K562 (cell line): ENCODE measurements around the gene TK1. TPM values are rescaled to one million over a fixed set of nuclear protein-coding genes. Genes with fewer than 3 reads are reported as not detected.

Experiments
- ATAC-seq: fragments of 200-7000 bp; cut with Tn5 transposase; 3 replicates; pipeline ENCODE4 v1.9.1; 2020; ENCODE audit warnings: moderate library complexity
- BruUV-seq: library from RNA; stranded (reverse); fragments of 400-500 nt; replicated peaks from 2 replicates; lab custom pipeline; 2021; lab: Mats Ljungman, UMichigan
- CTCF ChIA-PET: fragments of 300-600 bp; formaldehyde crosslinking; extraction: SDS; loops from one replicate; lab custom pipeline; 2021; ENCODE audit warnings: low intra/inter-chr PET ratio; lab: Yijun Ruan, JAX
- POLR2A ChIA-PET: fragments of 300-600, 350-650 bp; sonication (Branson Sonifier 250); formaldehyde crosslinking; extraction: SDS; loops from one replicate; lab custom pipeline; 2021; ENCODE audit warnings: antibody characterized with exemption, inconsistent platforms; lab: Yijun Ruan, JAX
- DNase-seq, 4 experiments: peaks; one replicate each; pipeline versions ENCODE4 v3.0.0 to v3.0.0-alpha.2; 2011 to 2018; ENCODE audit warnings: low spot score in 3 of 4, mixed read lengths in 3 of 4; ENCODE audit errors: extremely low read depth in 1 of 4
- FAIRE-seq: peaks from 2 replicates; lab custom pipeline; 2011; peaks lifted over from hg19 to GRCh38; lab: Jason Lieb, UNC
- H2AFZ ChIP-seq: 2 replicates; pipeline ENCODE4 v1.6.0; 2011; ENCODE audit warnings: low read depth, low read length, control low read depth, inconsistent platforms
- H3K27ac ChIP-seq: fragments of 200-600 bp; 3 replicates; pipeline ENCODE4 v1.8.0; 2011; ENCODE audit warnings: low read depth, mild to moderate bottlenecking, control low read depth, inconsistent platforms, low read length, moderate library complexity, mixed read lengths; ENCODE audit errors: extremely low read depth
- H3K27me3 ChIP-seq, 2 experiments: fragments of 300-600 bp in 1 of 2; 2 replicates in 1 of 2; 3 replicates in 1 of 2; pipeline versions ENCODE4 v1.6.0 to v1.8.0; 2011; ENCODE audit warnings: inconsistent platforms in 2 of 2, low read length in 2 of 2, mild to moderate bottlenecking in 1 of 2, mixed read lengths in 1 of 2, moderate library complexity in 1 of 2; ENCODE audit not compliant: control insufficient read depth in 2 of 2, insufficient read depth in 2 of 2
- H3K36me3 ChIP-seq: fragments of 300-600 bp; 3 replicates; pipeline ENCODE4 v1.8.0; 2011; ENCODE audit warnings: mild to moderate bottlenecking, low read length, inconsistent platforms; ENCODE audit not compliant: control insufficient read depth, insufficient read depth
- H3K4me1 ChIP-seq, 2 experiments: fragments of 200-600 bp in 1 of 2; replicated peaks in 1 of 2; 2 replicates in 1 of 2; 3 replicates in 1 of 2; pipeline versions ENCODE4 v1.5.1 to v1.8.0; 2011; ENCODE audit warnings: inconsistent platforms in 2 of 2, low read length in 2 of 2, mild to moderate bottlenecking in 1 of 2, mixed read lengths in 1 of 2, moderate library complexity in 1 of 2; ENCODE audit not compliant: control insufficient read depth in 2 of 2, insufficient read depth in 2 of 2
- H3K4me2 ChIP-seq: 2 replicates; pipeline ENCODE4 v1.6.1; 2011; ENCODE audit warnings: low read length, control low read depth, inconsistent platforms, mixed read lengths; ENCODE audit not compliant: insufficient read depth
- H3K4me3 ChIP-seq: fragments of 200-600 bp; sonication (generic), shearing (Covaris generic); 2 replicates; pipeline ENCODE4 v1.5.1; 2016; ENCODE audit warnings: control low read depth, inconsistent platforms
- H3K79me2 ChIP-seq: fragments of 200-600 bp; 3 replicates; pipeline ENCODE4 v1.8.0; 2011; ENCODE audit warnings: low read length, inconsistent platforms; ENCODE audit not compliant: control insufficient read depth, insufficient read depth
- H3K9ac ChIP-seq, 2 experiments: 2 replicates each; pipeline versions ENCODE4 v1.6.0 to v1.6.1; 2011; ENCODE audit warnings: low read depth in 2 of 2, low read length in 2 of 2, control low read depth in 1 of 2, inconsistent platforms in 1 of 2, mild to moderate bottlenecking in 1 of 2, mixed read lengths in 1 of 2; ENCODE audit not compliant: insufficient read depth in 1 of 2
- H3K9me1 ChIP-seq: one replicate; pipeline ENCODE4 v1.6.0; 2011; ENCODE audit warnings: inconsistent platforms, mild to moderate bottlenecking, low read length, moderate library complexity; ENCODE audit not compliant: control insufficient read depth, insufficient read depth
- H3K9me3 ChIP-seq: replicated peaks from 2 replicates; pipeline ENCODE4 v1.5.1; 2011; ENCODE audit warnings: low read depth, low read length, inconsistent platforms; ENCODE audit not compliant: control insufficient read depth, insufficient read depth
- H4K20me1 ChIP-seq: replicated peaks from 2 replicates; pipeline ENCODE4 v1.6.1; 2011; ENCODE audit warnings: low read length, inconsistent platforms, mixed read lengths; ENCODE audit not compliant: control insufficient read depth, insufficient read depth
- HLTF ChIP-seq: fragments of 450-650 bp; IDR thresholded peaks from 2 replicates; pipeline ENCODE4 v1.6.1; 2016
- HNRNPUL1 ChIP-seq: fragments of 200-400 bp; formaldehyde crosslinking; IDR thresholded peaks from 2 replicates; pipeline ENCODE4 v1.6.1; 2017; ENCODE audit warnings: low read length
- LEF1 ChIP-seq: fragments of 450-650 bp; IDR thresholded peaks from 2 replicates; pipeline ENCODE4 v1.6.1; 2016; ENCODE audit warnings: mild to moderate bottlenecking
- NFIC ChIP-seq: fragments of 450-650 bp; IDR thresholded peaks from 2 replicates; pipeline ENCODE4 v1.6.1; 2017; ENCODE audit warnings: mild to moderate bottlenecking, inconsistent platforms
- POLR2A ChIP-seq: fragments of 450-650 bp; conservative IDR thresholded peaks from 2 replicates; pipeline ENCODE4 v1.6.1; 2016
- POLR2AphosphoS5 ChIP-seq: IDR thresholded peaks from 2 replicates; pipeline ENCODE4 v1.6.1; 2011; ENCODE audit warnings: mild to moderate bottlenecking, low read depth, low read length, moderate library complexity; ENCODE audit not compliant: control insufficient read depth, insufficient read depth
- POLR2G ChIP-seq: fragments of 200-400 bp; formaldehyde crosslinking; IDR thresholded peaks from 2 replicates; pipeline ENCODE4 v1.6.1; 2017; ENCODE audit warnings: low read depth, mild to moderate bottlenecking, antibody characterized with exemption, low read length, moderate library complexity
- ZNF695 ChIP-seq: fragments of 450-650 bp; formaldehyde crosslinking; IDR thresholded peaks from 2 replicates; pipeline ENCODE4 v1.4.0; 2020; ENCODE audit warnings: mild to moderate bottlenecking, moderate library complexity
- WGBS: fragments of 100-300 bp; shearing (Covaris generic); methylation state at CpG from one replicate; pipeline ENCODE4 v1.1.6; 2016; ENCODE audit warnings: low coverage, mixed read lengths; ENCODE audit not compliant: insufficient coverage; ENCODE audit errors: missing lambda C conversion rate; 5-methylcytosine and 5-hydroxymethylcytosine counted together
- in situ Hi-C: fragments of 300-500 bp; cut with MboI; formaldehyde crosslinking; loops from 4 replicates; pipeline ENCODE4 v1.15.0; 2018; ENCODE audit warnings: inconsistent platforms, mixed read lengths
- intact Hi-C: fragments of 100-400 bp; cut with micrococcal nuclease; formaldehyde crosslinking; loops from 2 replicates; pipeline ENCODE4 v1.14.2; 2022
- polyA plus RNA-seq, 8 experiments: library from polyadenylated mRNA; depleted of rRNA in 4 of 8; stranded (reverse) in 5 of 8; unstranded in 3 of 8; fragments of >200 nt; fragmentation: Nextera tagmentation in 2 of 8; fragmentation: Illumina TruSeq in 1 of 8; extraction: Ambion mirVana in 2 of 8; extraction: Trizol in 1 of 8; gene quantifications; 2 replicates each; pipeline versions ENCODE4 v1.2.1 to v1.2.3, GENCODE V29; 2011 to 2014; ENCODE audit warnings: inconsistent platforms in 1 of 8, missing spikeins in 1 of 8
- total RNA-seq, 7 experiments: library from RNA; depleted of rRNA in 6 of 7; stranded (reverse); fragments of >200 nt in 6 of 7; fragmentation: Illumina TruSeq in 2 of 7; extraction: Trizol in 2 of 7; gene quantifications; 2 replicates each; pipeline versions ENCODE4 v1.2.1 to v1.2.3, GENCODE V29; 2011 to 2021; ENCODE audit warnings: low replicate concordance in 1 of 7
- TF ChIP-seq, protein P1 (sequence below): fragments of 450-650 bp; formaldehyde crosslinking; IDR thresholded peaks from 2 replicates; pipeline ENCODE4 v1.4.0; 2022; ENCODE audit warnings: missing genetic modification characterization
- TF ChIP-seq, protein P2 (sequence below), 2 experiments: fragments of 450-650 bp; IDR thresholded peaks; 2 replicates each; pipeline ENCODE4 v1.6.1; 2016; ENCODE audit warnings: mild to moderate bottlenecking in 2 of 2, borderline replicate concordance in 1 of 2, low read depth in 1 of 2, moderate library complexity in 1 of 2

Gene TK1
- total and polyA plus RNA-seq, 9 of the 15 experiments (the other 6 are each of a cell fraction or from before 2014, with no cell fraction given) = 8.4 to 280 (median 103) TPM

DNA sequence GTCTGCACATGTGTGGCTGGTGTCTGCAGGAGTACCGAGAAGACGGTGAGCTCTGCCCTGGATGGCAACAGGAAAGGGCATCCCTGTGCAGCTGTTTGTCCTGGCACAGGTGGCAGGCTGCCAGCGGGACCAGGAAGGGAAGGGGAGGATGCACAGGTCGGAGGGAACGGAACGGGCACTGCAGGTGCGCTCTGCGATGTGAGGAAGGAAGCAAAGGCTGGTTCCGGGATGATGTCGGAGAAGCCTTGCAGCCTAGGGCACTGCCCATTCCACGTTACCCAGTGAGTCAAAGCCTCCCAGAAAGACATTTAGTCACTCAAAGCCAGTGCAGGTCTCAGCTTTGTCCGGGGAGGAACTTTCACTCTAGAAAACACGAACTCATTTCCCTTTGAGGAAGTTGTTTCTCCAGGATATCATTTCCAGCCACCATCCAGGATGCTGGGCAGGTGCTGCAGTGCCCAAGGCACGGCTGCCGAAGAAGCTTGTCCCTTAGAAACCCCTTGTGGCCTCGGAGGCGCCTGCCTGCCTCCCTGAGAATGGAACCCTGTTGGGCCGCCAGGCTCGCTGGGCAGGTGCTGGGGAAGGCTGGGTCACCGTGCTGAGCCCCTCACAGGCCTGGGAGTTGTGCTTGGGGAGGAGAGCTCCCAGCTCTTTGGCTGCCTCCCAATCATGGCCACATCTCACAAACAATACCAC lies 40.1 kb upstream of the TK1 start (continued):
- TF ChIP-seq, protein P1, sequence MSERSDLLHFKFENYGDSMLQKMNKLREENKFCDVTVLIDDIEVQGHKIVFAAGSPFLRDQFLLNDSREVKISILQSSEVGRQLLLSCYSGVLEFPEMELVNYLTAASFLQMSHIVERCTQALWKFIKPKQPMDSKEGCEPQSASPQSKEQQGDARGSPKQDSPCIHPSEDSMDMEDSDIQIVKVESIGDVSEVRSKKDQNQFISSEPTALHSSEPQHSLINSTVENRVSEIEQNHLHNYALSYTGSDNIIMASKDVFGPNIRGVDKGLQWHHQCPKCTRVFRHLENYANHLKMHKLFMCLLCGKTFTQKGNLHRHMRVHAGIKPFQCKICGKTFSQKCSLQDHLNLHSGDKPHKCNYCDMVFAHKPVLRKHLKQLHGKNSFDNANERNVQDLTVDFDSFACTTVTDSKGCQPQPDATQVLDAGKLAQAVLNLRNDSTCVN (CRISPR knock-in tag) = no peak
- TF ChIP-seq NFIC (0 out of 2 replicates have a peak, but pooled peaks have one; percentile 13), POLR2G (peak; percentile 71), POLR2A (0 out of 2 replicates have a peak, but pooled peaks have one; percentile 3)

GRCh38 chr17:78226055-78226758 lies 39.4 kb upstream of the TK1 start:
- ChIA-PET POLR2A (interaction anchor here (0.6 to 4.3 kb wide), 11 partner anchors 9 to 809 kb away, joined by 3 to 30 read pairs (median 3); partner anchors contain the start of gene BIRC5), CTCF (no interaction called here)
- 0 out of 2 replicates have a peak, but pooled peaks cover 2% of the 10 kb centered on the region for H4K20me1 ChIP-seq
- H3K4me2 ChIP-seq = no peak overlapping the region
- in situ Hi-C loops = no loop called here
- intact Hi-C loops = no loop called here
- DNase-seq = no peak
- no TSS peak for BruUV-seq
- peak; percentile 18 for ATAC-seq
- peaks cover 0 to 19% of the 10 kb centered on the region in 2 experiments; a peak in 3 of 5 replicates for H3K4me1 ChIP-seq
- 46% methylated on average over 12 of the region's 12 CpGs for WGBS
- H3K27me3 ChIP-seq = no peaks in the 10 kb centered on the region
- no peak overlapping the region for H2AFZ ChIP-seq
- H3K27ac ChIP-seq = 0 out of 3 replicates have a peak overlapping the region, but pooled peaks have one; percentile 7
- no peaks in the 10 kb centered on the region for H3K79me2 ChIP-seq
- peaks cover 41% of the 10 kb centered on the region; the same call in 2 of the 3 replicates for H3K36me3 ChIP-seq
- no peak overlapping the region for H3K4me3 ChIP-seq
- H3K9me3 ChIP-seq = no peaks in the 10 kb centered on the region
- H3K9me1 ChIP-seq = no peaks in the 10 kb centered on the region
- no peak for FAIRE-seq
- peak overlapping the region in 1 of 2 experiments; percentile 62; a peak in 1 of 4 replicates for H3K9ac ChIP-seq
- TF ChIP-seq LEF1 = no peak
- no peak for TF ChIP-seq HLTF
- TF ChIP-seq ZNF695 (CRISPR knock-in tag) = no peak
- no peak for TF ChIP-seq HNRNPUL1
- TF ChIP-seq POLR2AphosphoS5 = peak; percentile 18; the same call in 1 of the 2 replicates
- TF ChIP-seq, protein P2, sequence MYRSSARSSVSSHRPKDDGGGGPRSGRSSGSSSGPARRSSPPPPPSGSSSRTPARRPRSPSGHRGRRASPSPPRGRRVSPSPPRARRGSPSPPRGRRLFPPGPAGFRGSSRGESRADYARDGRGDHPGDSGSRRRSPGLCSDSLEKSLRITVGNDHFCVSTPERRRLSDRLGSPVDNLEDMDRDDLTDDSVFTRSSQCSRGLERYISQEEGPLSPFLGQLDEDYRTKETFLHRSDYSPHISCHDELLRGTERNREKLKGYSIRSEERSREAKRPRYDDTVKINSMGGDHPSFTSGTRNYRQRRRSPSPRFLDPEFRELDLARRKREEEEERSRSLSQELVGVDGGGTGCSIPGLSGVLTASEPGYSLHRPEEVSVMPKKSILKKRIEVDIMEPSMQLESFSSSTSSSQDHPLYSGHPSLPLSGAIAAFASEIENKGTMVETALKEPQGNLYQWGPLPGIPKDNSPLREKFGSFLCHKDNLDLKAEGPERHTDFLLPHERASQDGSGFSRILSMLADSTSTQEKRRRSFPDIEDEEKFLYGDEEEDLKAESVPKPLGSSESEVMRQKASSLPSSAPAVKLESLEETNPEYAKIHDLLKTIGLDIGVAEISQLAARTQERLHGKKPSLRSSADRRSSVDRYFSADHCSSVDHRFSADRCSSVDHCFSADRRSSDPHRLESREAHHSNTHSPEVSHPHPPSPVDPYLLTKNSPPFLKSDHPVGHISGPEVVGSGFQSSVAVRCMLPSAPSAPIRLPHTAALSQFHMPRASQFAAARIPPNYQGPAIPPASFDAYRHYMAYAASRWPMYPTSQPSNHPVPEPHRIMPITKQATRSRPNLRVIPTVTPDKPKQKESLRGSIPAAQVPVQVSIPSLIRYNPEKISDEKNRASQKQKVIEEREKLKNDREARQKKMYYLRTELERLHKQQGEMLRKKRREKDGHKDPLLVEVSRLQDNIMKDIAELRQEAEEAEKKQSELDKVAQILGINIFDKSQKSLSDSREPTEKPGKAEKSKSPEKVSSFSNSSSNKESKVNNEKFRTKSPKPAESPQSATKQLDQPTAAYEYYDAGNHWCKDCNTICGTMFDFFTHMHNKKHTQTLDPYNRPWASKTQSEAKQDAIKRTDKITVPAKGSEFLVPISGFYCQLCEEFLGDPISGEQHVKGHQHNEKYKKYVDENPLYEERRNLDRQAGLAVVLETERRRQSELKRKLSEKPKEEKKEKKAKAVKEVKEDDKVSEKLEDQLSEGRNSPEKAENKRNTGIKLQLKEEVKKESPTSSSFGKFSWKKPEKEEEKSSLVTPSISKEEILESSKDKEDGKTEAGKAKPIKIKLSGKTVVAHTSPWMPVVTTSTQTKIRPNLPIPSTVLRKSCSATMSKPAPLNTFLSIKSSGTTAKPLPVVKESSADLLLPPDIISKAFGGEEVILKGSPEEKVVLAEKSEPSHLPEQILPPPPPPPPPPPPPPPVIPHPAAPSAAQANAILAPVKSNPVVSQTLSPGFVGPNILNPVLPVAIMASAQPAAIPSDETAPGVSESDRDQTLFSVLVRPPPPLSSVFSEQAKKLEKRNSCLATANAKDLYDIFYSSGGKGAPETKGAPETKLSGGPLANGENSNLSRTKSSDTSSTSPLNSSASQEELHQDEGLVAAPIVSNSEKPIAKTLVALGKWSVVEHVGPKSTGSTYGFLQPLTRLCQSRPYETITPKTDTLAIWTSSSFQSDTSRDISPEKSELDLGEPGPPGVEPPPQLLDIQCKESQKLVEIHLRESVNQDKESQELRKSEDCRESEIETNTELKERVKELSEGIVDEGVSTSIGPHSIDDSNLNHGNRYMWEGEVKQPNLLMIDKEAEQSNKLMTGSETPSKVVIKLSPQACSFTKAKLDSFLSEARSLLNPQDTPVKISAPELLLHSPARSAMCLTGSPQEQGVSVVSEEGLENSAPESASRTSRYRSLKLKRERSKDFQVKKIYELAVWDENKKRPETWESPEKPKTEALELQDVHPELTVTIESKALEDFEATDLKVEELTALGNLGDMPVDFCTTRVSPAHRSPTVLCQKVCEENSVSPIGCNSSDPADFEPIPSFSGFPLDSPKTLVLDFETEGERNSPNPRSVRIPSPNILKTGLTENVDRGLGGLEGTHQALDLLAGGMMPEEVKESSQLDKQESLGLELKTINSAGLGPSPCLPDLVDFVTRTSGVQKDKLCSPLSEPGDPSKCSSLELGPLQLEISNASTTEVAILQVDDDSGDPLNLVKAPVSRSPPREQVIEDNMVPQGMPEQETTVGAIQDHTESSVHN (IDR thresholded peaks at IDR 0.05; ENCODE audit: borderline replicate concordance in 1 of 2, low read depth in 1 of 2) = no peak
